GM18505 (cell line): ENCODE measurements around the gene HSPA12B.

Experiments
- ATAC-seq: cut with Tn5 transposase; IDR thresholded peaks from one replicate; pipeline ENCODE4 v1.9.1; 2021; ENCODE audit not compliant: unreplicated experiment
- POLR2A ChIP-seq: IDR thresholded peaks from 4 replicates; pipeline ENCODE4 v1.6.1; 2011; ENCODE audit warnings: borderline replicate concordance; ENCODE audit not compliant: insufficient read depth, insufficient read length; ENCODE audit errors: extremely low read depth

HSPA12B gene

GRCh38 chr20:3698591-3699001 is 33.9 kb upstream of the HSPA12B start:
- TF ChIP-seq POLR2A: no peak

GRCh38 chr20:3699037-3699436 is 33.4 kb upstream of the HSPA12B start:
- TF ChIP-seq POLR2A: no peak
- ATAC-seq: no peak

More at GRCh38 chr20:3698591-3699001, 33.9 kb upstream of the HSPA12B start:
- no peak for ATAC-seq

GRCh38 chr20:3701061-3701998 is 31.2 kb upstream of the HSPA12B start:
- ATAC-seq: no peak
- no peak for TF ChIP-seq POLR2A

DNA sequence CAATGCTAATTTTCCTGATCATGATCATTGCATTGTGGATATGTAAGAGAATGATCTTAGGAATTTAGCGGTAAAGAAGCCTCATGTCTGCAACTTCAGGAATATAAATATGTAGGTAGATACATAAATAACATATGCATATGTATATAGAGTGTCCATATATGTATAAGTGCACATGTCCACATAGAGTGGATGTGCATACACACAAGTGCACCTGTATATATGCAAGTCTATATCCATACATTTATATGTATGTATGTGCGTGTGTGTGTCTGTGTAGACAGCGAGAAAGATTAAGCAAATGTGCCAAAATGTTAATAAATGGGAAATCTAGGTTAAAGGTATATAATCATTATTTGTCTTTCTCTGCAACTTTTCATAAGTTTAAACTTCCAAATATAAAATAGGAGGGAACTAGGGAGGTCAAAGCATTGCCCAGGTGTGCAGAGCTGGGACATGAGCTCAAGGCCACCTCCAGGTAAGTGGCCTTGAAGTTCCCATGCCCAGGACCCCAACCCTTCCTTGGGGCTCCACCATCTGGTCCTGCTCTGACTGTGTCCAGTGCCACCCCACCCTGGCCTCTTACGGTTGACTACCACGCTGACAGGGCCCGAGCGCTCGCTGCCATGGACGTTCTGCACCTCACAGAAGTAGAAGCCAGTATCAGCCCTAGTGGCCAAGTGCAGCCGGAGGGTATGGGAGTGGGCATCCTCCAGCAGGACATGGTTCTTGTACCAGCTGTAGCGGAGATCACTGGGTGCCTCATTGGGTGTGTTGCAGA is 29.7 kb upstream of the HSPA12B start:
- TF ChIP-seq POLR2A: no peak
- no peak for ATAC-seq

- no peak for ATAC-seq
- TF ChIP-seq POLR2A: no peak
Measured at GRCh38 chr20:3704087-3704486, 28.4 kb upstream of the HSPA12B start.

DNA sequence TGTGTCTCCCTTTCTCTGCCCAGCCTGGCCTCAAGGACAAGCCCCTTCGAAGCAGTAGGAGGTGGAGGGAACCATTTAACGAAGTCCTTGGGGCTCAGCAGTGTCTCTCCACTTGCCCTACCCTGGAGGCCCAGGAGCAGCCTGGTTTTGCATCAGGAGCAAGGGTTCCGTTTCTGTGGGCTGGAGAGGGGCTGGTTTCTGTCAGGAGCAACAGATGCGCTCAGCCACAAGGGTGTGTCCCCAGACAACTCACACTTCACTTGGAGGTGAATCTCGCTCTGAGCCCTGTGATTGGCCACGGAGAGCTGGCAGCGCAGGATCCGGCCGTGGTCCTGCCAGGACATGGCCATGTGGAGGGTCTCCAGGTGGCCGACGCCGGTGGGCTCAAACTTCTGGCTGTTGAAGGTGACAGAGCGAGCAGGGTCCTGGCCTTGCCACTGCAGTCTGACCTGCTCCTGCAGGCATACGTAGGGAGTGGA is 27.0 kb upstream of the HSPA12B start:
- no peak for TF ChIP-seq POLR2A
- ATAC-seq: no peak

- no peak for ATAC-seq
- TF ChIP-seq POLR2A: no peak
Measured at GRCh38 chr20:3705970-3706739, 26.3 kb upstream of the HSPA12B start.

- TF ChIP-seq POLR2A: no peak
- no peak for ATAC-seq
Measured at GRCh38 chr20:3706774-3707507, 25.5 kb upstream of the HSPA12B start.

GRCh38 chr20:3707508-3707899 is 25.0 kb upstream of the HSPA12B start:
- ATAC-seq: no peak
- TF ChIP-seq POLR2A: no peak

DNA sequence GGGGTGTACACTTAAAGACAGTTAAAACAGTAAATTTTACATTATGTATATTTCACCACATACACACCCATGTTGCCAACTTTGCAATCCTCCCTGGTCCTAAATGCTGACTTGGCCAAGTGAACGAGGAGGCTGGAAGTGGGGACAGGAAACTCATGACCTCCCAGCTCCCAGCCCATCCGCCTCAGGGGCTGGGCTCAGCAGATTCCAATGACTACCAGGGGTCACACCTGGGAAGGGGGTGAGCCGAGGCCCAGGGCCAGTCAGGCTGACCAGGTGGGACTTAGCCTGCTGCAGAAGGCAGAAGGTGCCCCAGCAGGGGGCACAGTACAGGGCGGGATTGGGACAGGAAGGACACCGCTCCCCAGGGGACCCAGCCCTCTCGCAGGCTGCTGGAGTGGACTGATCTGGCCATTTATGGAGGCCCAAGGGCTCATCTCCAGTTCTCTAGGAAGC is 22.4 kb upstream of the HSPA12B start:
- no peak for TF ChIP-seq POLR2A
- no peak for ATAC-seq

DNA sequence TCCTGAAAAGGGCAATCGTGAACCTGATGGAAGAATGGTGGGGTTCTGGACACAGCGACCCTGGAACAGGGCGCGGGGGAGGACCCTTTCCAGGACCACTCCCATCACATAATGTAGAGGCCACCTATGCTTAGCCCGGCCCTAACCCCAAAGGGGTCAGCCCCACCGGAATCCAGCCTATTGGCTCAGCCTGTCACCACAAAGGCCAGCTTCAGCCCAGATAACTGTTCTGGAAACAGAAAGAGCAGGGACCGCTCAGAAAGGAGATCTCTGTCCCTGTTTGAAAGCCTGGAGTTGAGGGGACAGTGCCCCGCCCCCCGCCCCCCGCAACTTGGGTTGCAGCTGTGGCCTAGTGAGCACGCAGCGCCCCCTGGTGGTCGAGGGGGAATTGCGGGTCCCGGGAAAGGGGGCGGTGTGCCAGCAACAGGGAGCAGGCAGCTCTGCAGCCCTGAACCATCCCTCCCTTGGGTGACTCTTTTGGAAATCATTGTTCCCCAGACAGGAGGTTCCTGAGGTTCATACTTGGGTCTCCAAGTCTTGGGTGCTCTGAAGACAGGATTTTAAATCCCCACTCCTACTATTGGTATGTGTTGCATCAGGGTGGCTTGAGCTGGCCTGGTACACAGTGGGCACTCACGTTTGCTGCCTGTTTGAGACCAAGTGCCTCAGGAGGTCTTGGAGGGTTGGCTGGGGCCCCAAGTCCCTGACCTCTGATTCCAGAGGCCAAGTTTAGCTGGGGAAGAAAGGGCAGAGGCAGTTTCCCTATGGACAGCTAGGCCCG is 21.6 kb upstream of the HSPA12B start:
- no peak for ATAC-seq
- TF ChIP-seq POLR2A: no peak
